SK-N-MC (cell line): ENCODE measurements around the gene REC114.

ENCODE experiments used
- EZH2 ChIP-seq: fragments of 200-600 bp; sonication (generic); IDR thresholded peaks from one replicate; pipeline ENCODE4 v1.6.1; 2017; ENCODE audit warnings: antibody characterized with exemption
- POLR2AphosphoS5 ChIP-seq: IDR thresholded peaks from 2 replicates; pipeline ENCODE4 v1.6.1; 2012; ENCODE audit warnings: mild to moderate bottlenecking, low read depth, low read length, borderline replicate concordance

DNA sequence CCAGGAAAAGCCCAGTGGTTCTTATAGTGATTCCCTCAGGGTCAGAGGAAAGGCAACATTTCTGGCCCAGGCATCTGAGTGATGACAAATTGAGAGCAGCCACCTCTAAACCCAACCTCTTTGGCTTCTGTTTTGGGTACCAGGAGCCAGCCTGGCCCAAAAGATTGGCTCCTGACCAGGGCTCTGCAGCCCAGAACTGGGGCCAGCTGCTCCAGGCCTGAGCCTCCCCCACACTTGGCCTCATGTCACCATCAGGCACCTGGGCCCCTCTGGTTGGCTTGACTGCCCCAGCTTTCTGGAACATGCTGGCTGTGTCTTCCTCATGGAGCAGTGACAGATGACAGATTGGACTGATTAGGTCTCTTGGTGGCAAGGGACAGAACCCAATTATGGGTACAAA is 48.2 kb upstream of the REC114 start:
- TF ChIP-seq EZH2 (no peak), POLR2AphosphoS5 (no peak)
